NK-92 (cell line): ENCODE measurements around the gene NUCB2.
"Not testable (repeated sequence)": the region's sequence is repeated elsewhere in the genome, so short reads cannot be mapped to it uniquely, and the experiment has no call there.

Experiments
- DNase-seq: peaks from one replicate; lab custom pipeline; 2025; ENCODE audit not compliant: unreplicated experiment; lab: John Stamatoyannopoulos, UW

The NUCB2 gene

DNA sequence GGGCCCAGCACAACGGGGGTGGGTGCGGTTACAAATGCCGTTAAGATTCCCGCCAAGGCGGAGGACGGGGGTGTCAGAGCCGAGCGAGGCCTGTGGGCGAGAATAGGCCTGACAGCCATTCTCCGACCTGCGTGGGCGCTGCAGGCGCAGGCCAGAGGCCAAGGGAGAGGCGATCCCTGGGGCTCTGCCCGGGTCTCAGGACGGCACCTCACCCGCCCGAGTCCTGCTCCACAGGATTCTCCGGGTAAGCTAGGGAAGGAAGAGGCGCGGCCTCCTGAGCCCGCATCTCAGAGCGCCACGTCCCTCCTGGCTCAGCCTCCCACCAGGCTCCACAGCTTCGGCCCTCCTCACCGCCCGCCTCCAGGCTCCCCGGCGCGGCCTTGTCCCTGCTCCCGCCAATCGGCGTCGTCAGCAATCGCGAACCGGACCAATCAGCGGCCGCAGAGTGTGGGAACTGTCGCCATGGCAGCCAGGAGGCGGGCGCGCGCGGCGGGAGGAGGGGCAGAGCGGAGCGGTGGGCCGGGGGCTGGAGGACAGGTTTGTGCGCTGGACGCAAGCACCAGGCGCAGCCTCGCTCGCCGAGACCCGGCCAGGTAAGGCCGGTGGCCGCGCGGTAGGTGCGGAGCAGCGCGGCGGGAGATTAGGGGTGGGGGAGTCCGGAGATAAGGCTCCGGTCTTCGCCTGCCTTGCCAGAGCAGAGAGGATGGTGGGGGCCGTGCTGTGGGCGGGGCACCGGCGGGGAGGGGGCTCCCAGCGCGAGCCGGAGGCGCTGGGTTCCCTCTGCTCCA lies at the start of gene NUCB2:
Gene NUCB2, plus strand, starts transcription at position 504 of the 788 bp plus-strand sequence. CDS start 18,585 bp downstream, outside the sequence.
- peak; percentile 78 for DNase-seq

DNA sequence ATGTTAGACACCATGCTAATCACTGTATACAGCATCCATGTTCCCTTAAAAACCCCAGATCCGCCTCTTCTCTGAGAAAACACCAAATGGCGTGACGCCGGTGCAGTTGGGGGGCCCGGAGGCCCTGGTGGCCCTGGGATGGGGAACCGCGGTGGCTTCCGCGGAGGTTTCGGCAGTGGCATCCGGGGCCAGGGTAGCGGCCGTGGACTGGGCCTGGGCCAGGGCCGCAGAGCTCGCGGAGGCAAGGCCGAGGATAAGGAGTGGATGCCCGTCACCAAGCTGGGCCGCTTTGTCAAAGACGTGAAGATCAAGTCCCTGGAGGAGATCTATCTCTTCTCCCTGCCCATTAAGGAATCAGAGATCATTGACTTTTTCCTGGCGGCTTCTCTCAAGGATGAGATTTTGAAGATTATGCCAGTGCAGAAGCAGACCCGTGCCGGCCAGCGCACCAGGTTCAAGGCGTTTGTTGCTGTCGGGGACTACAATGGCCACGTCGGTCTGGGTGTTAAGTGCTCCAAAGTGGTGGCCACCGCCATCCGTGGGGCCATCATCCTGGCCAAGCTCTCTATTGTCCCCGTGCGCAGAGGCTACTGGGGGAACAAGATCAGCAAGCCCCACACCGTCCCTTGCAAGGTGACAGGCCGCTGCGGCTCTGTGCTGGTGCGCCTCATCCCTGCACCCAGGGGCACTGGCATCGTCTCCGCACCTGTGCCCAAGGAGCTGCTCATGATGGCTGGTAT lies 48.2 kb upstream of the NUCB2 start:
- not testable (repeated sequence) for DNase-seq

DNA sequence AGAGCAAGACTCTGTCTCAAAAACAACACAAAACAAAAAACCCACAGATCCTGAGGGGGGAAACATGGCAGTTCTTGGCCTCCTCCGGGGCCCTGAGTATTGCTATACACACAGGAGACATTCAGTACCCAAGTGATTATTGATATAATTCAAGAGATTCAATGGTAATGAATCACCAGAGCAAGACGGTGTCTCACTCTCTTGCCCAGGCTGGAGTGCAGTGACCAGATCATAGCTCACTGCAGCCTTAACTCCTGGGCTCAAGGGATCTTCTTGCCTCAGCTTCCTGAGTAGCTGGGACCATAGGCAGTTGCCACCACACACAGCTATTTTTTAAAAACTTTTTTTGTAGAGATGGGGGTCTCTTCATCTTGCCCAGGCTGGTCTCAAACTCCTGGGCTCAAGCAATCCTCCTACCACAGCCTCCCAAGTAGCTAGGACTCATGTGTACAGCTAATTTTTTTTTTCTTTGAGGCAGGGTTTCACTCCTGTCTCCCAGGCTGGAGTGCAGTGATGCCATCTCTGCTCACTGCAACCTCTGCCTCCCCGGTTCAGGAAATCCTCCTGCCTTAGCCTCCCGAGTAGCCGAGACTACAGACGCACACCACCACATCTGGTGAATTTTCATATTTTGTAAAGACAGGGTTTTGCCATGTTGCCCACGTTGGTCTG lies 46.9 kb upstream of the NUCB2 start:
- no peak for DNase-seq

DNA sequence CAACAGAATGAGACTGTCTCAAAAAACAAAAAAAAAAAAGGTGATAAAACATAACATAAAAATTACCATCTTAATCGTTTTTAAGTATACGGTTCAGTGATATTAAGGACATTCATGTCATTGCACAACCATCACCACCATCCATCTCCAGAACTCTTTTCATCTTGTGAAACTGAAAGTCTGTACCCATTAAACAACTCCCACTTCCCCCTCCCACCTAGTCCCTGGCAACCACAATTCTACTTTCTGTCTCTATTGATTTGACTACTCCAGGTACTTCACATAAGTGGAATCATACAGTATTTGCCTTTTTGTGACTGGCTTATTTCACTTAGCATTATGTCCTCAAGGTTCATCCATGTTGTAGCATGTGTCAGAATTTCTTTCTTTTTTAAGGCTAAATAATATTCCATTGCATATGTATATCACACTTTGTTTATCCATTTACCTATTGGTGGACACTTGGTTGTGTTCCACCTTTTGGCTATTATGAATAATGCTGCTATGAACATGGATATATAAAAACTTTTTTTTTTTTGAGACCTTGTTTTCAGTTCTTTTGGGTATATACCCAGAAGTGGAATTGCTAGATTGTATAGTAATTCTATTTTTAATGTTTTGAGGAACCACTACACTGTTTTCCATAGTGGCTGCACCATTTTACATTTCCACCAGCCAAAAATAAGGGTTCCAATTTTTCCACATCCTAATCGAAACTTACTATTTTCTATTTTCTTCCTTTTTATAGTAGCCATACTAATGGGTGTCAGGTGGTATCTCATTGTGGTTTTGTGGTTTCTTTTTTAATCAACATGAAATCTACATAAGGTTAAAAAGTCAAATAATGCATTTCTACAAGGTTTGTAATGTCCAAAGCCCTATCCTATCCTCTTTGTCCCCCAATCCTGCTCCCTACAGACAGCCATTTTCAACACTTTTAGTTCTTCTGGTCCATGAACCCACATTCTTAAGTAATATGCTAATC lies 45.4 kb upstream of the NUCB2 start:
- no peak for DNase-seq

- DNase-seq, result no peak
Observed at GRCh38 chr11:17233101-17233500, 43.4 kb upstream of the NUCB2 start.

DNA sequence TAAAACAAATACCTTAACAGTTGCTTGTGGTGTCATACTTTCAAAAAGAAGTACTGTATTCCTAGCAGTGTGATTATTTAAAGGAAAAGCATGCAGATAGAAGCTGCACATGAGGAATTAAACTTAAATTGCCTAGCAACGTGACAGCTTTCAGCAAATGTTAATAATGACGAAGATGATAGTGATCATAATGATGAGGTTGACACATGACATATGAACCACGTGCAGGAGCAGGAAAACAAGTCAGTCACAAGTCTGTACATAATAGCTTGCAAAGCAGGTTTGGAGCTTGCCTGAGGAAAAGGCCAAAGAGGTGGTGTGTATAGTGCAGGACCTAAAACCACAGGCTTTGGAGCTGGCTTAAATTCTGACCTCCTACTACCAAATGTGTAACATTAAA lies 38.2 kb upstream of the NUCB2 start:
- no peak for DNase-seq

GRCh38 chr11:17239927-17240326 lies 36.6 kb upstream of the NUCB2 start:
- DNase-seq, result not testable (repeated sequence)

GRCh38 chr11:17240780-17241179 lies 35.8 kb upstream of the NUCB2 start:
- DNase-seq, result no peak

- not testable (repeated sequence) for DNase-seq
Observed at GRCh38 chr11:17242954-17243353, 33.6 kb upstream of the NUCB2 start.

DNA sequence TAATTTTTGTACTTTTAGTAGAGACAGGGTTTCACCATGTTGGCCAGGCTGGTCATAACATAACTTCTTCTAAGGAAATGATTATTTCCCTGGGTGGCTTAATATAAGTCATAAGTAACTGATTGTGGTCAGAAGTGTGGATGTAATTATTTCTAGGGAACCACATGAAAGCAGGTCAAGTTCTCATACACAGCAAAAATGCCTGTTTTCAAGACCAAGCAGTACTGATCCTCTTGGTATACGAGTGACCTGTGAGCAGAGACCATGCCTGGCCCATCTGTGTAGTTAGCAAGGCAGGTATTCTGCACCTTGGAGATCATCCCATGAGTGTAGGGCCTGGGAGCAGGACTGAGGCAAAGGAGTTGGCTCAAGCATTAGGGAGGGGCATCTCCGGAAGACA lies 32.5 kb upstream of the NUCB2 start:
- no peak for DNase-seq

- no peak for DNase-seq
Observed at GRCh38 chr11:17250561-17251350, 25.8 kb upstream of the NUCB2 start.

- no peak for DNase-seq
Observed at GRCh38 chr11:17252704-17253103, 23.8 kb upstream of the NUCB2 start.

- no peak for DNase-seq
Observed at GRCh38 chr11:17256512-17256911, 20.0 kb upstream of the NUCB2 start.

DNA sequence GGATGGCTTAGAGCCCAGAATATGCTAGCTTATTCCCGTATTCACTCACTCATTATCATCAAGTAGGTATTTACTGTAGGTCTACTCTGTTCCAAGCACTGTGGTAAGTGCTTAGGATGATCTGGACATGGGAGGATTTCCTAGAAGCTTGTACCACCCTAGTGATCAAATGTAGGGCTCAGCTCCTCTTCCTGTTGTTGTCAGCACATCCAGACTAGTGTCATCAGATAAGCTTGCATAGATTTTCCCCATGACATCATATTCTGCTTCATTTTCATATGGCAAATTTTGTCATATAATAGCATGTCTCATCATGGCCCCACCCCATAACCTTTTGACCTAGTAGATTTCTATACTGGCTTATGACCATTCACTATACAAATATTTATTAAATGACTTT lies 19.3 kb upstream of the NUCB2 start:
- DNase-seq, result no peak

DNA sequence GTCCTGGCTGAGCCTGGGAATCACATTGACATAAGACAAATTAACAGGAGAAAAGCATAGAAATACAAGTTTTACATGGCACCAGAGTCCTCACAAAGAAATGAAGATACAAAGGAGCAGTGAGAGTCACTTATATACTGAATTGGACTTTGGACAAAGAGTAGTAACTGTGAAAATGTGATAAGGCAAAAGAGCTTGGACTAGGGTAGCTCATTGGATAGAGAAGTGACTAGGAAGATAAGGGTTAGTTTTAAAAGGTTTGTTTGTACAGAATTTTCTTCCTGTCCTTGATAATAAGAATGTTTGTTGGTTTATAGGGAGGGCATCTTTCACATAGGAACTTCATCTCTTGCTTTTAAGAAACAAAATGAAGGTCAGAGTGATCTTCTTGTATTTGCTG lies 17.9 kb upstream of the NUCB2 start:
- no peak for DNase-seq

DNA sequence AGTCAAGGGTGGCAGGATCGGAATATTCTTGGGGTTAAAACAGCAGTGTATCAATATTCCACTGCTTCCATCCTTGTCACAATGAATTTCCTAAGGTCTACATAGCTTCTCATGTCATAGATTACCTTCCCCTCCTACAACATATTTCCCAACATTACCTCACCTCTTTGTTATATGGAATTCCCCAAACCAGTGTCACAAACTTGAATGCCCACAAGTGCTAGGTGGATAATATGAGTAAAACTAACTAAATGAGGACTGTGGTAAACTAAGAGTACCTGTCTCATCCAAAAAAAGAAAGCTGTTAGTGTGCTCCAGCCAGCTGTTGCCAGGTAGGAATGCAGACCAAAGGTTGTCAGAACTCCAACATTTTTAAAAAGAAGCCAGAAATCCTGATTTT lies 17.0 kb upstream of the NUCB2 start:
- no peak for DNase-seq

DNA sequence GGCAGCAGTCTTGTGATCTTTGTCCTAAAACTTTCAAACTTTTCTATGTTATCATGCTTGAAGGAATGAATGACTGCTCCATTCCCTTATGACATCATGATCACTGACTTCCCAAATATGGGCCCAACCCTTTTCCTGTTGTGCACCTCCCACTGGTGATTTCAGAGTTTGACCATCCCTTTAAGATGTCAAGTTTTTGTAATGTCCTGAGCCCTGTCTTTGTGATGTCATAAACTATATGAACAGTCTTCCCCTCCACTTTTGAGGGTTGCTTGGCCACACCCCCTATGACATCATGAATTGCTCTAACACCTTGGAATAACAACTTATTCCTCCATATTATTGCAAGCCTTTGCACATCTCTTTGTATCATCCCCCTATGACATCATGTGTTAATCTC lies 16.5 kb upstream of the NUCB2 start:
- DNase-seq, result no peak

DNA sequence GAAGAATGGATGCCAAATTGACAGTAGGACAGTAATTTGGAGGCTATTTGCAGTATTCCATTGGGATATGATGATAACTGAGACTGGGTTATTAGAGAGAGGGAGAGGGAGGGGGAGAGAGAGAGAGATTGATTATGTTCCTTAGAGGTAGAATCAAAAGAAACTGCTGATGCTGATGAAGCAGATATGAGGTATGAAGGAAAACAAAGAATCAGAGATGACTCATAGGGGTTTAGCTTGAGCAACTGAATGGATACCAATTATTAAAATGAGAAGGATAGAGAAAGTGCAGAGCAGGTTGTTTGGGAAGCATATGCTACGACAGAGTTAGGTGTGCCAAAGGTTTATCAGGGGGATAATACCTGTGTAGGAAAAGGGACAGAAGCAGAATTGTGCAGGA lies 12.8 kb upstream of the NUCB2 start:
- DNase-seq, result no peak

- DNase-seq, result no peak
Observed at GRCh38 chr11:17266781-17267180, 9.8 kb upstream of the NUCB2 start.

DNA sequence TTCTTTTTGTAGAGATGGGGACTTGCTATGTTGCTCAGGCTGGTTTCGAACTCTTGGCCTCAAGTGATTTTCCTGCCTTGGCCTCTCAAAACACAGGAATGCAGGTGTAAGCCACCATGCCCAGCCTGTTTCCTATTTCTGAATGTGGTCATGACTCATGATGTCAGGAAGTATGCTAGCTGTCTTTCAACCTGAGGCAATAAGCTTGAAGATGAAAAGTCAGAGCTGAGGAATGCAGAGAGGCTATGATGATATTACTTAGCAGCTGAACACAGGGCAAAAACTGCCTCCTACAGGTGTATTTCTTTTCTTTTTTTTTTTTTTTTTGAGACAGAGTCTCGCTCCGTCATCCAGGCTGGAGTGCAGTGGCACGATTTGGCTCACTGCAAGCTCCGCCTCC lies 9.0 kb upstream of the NUCB2 start:
- DNase-seq, result no peak
